ENCODE measurements around the gene RABL2A.
"Not testable (repeated sequence)": the region's sequence is repeated elsewhere in the genome, so short reads cannot be mapped to it uniquely, and the experiment has no call there.

Gene RABL2A

GRCh38 chr2:113602040-113602769 lies 24.9 kb upstream of the RABL2A start:
- not testable (repeated sequence) for H3K4me1 Mint-ChIP-seq; ATAC-seq; H3K27ac Mint-ChIP-seq; H3K36me3 Mint-ChIP-seq (ENCODE audit: low read depth); H3K9me3 Mint-ChIP-seq; H3K27me3 Mint-ChIP-seq
- H3K4me3 Mint-ChIP-seq = peak overlapping the region; percentile 40
- peak; percentile 75 for DNase-seq

- Mint-ChIP-seq H3K4me3 (peak overlapping the region; percentile 92), H3K9me3 (no peaks in the 10 kb centered on the region), H3K4me1 (peaks cover 9% of the 10 kb centered on the region), H3K27ac (peak overlapping the region; percentile 93), H3K36me3 (ENCODE audit: low read depth) (no peaks in the 10 kb centered on the region), H3K27me3 (no peaks in the 10 kb centered on the region)
- DNase-seq = no peak
- ATAC-seq = peak; percentile 60
Measured at GRCh38 chr2:113602869-113603466, 24.1 kb upstream of the RABL2A start.

- Mint-ChIP-seq H3K4me3 (peak overlapping the region; percentile 92), H3K27ac (peak overlapping the region; percentile 93)
- H3K27me3 Mint-ChIP-seq; H3K36me3 Mint-ChIP-seq (ENCODE audit: low read depth); H3K4me1 Mint-ChIP-seq; H3K9me3 Mint-ChIP-seq: not testable (repeated sequence)
- peak; percentile 82 for DNase-seq
- ATAC-seq = peak; percentile 95
Measured at GRCh38 chr2:113603467-113604084, 23.5 kb upstream of the RABL2A start.

- H3K36me3 Mint-ChIP-seq (ENCODE audit: low read depth); H3K4me1 Mint-ChIP-seq; H3K9me3 Mint-ChIP-seq; H3K27me3 Mint-ChIP-seq: not testable (repeated sequence)
- peak; percentile 41 for ATAC-seq
- H3K27ac Mint-ChIP-seq = peak overlapping the region; percentile 93
- DNase-seq = peak; percentile 90
- H3K4me3 Mint-ChIP-seq = peak overlapping the region; percentile 92
Measured at GRCh38 chr2:113604085-113604477, 23.0 kb upstream of the RABL2A start.

- not testable (repeated sequence) for ATAC-seq; H3K36me3 Mint-ChIP-seq (ENCODE audit: low read depth); H3K4me1 Mint-ChIP-seq; DNase-seq; H3K9me3 Mint-ChIP-seq; H3K27me3 Mint-ChIP-seq
- peak overlapping the region; percentile 93 for H3K27ac Mint-ChIP-seq
- H3K4me3 Mint-ChIP-seq = peak overlapping the region; percentile 26
Measured at GRCh38 chr2:113604661-113605060, 22.4 kb upstream of the RABL2A start.

- not testable (repeated sequence) for H3K36me3 Mint-ChIP-seq (ENCODE audit: low read depth); H3K9me3 Mint-ChIP-seq; H3K27me3 Mint-ChIP-seq; H3K4me3 Mint-ChIP-seq; DNase-seq; ATAC-seq; H3K4me1 Mint-ChIP-seq; H3K27ac Mint-ChIP-seq
Measured at GRCh38 chr2:113606036-113606435, 21.0 kb upstream of the RABL2A start.

- not testable (repeated sequence) for H3K4me1 Mint-ChIP-seq; DNase-seq; H3K9me3 Mint-ChIP-seq; H3K27me3 Mint-ChIP-seq; ATAC-seq; H3K27ac Mint-ChIP-seq; H3K4me3 Mint-ChIP-seq; H3K36me3 Mint-ChIP-seq (ENCODE audit: low read depth)
Measured at GRCh38 chr2:113609822-113610221, 17.2 kb upstream of the RABL2A start.

- H3K4me3 Mint-ChIP-seq; ATAC-seq; H3K36me3 Mint-ChIP-seq (ENCODE audit: low read depth); H3K27me3 Mint-ChIP-seq; H3K4me1 Mint-ChIP-seq; H3K9me3 Mint-ChIP-seq; H3K27ac Mint-ChIP-seq; DNase-seq: not testable (repeated sequence)
Measured at GRCh38 chr2:113621002-113621401, 6.1 kb upstream of the RABL2A start.

GRCh38 chr2:113625906-113626305 lies 1.2 kb upstream of the RABL2A start:
- peaks cover 26% of the 10 kb centered on the region for H3K4me1 Mint-ChIP-seq
- not testable (repeated sequence) for DNase-seq; ATAC-seq; H3K36me3 Mint-ChIP-seq (ENCODE audit: low read depth); H3K27me3 Mint-ChIP-seq; H3K9me3 Mint-ChIP-seq; H3K27ac Mint-ChIP-seq
- peak overlapping the region; percentile 84 for H3K4me3 Mint-ChIP-seq

GRCh38 chr2:113632849-113633345 lies 5.8 kb downstream of the RABL2A start:
- not testable (repeated sequence) for H3K27me3 Mint-ChIP-seq; H3K36me3 Mint-ChIP-seq (ENCODE audit: low read depth); DNase-seq; H3K27ac Mint-ChIP-seq; H3K4me3 Mint-ChIP-seq; ATAC-seq; H3K9me3 Mint-ChIP-seq
- H3K4me1 Mint-ChIP-seq = peaks cover 13% of the 10 kb centered on the region

- not testable (repeated sequence) for H3K27me3 Mint-ChIP-seq
Measured at GRCh38 chr2:113635358-113635757, 8.3 kb downstream of the RABL2A start.

GRCh38 chr2:113636226-113636625 lies 9.2 kb downstream of the RABL2A start:
- not testable (repeated sequence) for H3K4me3 Mint-ChIP-seq; H3K36me3 Mint-ChIP-seq (ENCODE audit: low read depth)

More at GRCh38 chr2:113635358-113635757, 8.3 kb downstream of the RABL2A start:
- not testable (repeated sequence) for DNase-seq; H3K4me3 Mint-ChIP-seq; H3K4me1 Mint-ChIP-seq; H3K36me3 Mint-ChIP-seq (ENCODE audit: low read depth); ATAC-seq; H3K9me3 Mint-ChIP-seq; H3K27ac Mint-ChIP-seq

GRCh38 chr2:113638084-113638483 lies 11.0 kb downstream of the RABL2A start:
- not testable (repeated sequence) for H3K9me3 Mint-ChIP-seq; H3K4me3 Mint-ChIP-seq; ATAC-seq; H3K27me3 Mint-ChIP-seq; H3K36me3 Mint-ChIP-seq (ENCODE audit: low read depth); H3K27ac Mint-ChIP-seq; H3K4me1 Mint-ChIP-seq; DNase-seq

More at GRCh38 chr2:113636226-113636625, 9.2 kb downstream of the RABL2A start:
- H3K27me3 Mint-ChIP-seq, H3K9me3 Mint-ChIP-seq, ATAC-seq, DNase-seq, H3K27ac Mint-ChIP-seq, H3K4me1 Mint-ChIP-seq: not testable (repeated sequence)

- DNase-seq; ATAC-seq; H3K4me3 Mint-ChIP-seq; H3K4me1 Mint-ChIP-seq; H3K27ac Mint-ChIP-seq; H3K36me3 Mint-ChIP-seq (ENCODE audit: low read depth); H3K9me3 Mint-ChIP-seq; H3K27me3 Mint-ChIP-seq: not testable (repeated sequence)
Measured at GRCh38 chr2:113646217-113646616, 19.2 kb downstream of the RABL2A start.

Measured in activated naive CD8-positive, alpha-beta T cell treated with anti-CD3 and anti-CD28 coated beads, Interleukin-2, amount 50 U/mL, for 24 hours (primary cell).